H4 (cell line): ENCODE data around the gene AFM. TPM values are rescaled to one million over a fixed set of nuclear protein-coding genes. Genes with fewer than 3 reads are reported as not detected.
A peak's percentile ranks its signal among the peaks of the same experiment; 100 is the strongest.

Experiments used
- DNase-seq: peaks from one replicate; pipeline ENCODE4 v3.0.0-alpha.2; 2015; ENCODE audit warnings: low spot score
- total RNA-seq: library from RNA; depleted of rRNA; stranded (reverse); fragments of >200 nt; shearing (Covaris generic); gene quantifications from 2 replicates; pipeline ENCODE4 v1.2.3, GENCODE V29; 2014

The AFM gene
- total RNA-seq, 1 experiment from 2014 or later, result not detected

DNA sequence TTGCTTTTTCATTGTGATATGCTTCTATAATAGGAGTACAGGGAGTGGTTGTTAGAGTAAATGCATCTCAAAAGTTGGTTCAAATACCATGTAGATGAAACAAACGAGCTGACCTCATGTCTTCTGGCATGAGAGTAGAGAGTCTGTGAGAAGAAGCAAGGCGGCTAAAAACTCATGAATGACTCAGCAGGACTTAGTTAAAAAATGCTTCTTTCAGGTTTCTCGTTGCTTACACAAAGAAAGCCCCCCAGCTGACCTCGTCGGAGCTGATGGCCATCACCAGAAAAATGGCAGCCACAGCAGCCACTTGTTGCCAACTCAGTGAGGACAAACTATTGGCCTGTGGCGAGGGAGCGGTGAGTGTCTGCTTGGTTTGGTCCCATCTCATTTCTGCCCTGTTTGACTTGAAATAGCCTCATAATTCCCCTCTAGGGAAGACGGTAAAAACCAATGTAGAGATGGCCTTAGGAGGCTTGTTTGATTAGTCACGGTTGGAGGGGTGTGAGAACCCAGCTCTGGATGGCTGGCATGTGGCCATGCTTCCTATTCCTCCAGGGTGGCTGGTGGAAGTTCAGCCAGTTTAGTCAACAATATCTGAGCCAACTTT lies 31.0 kb upstream of the AFM start:
- DNase-seq, result peak; percentile 89

DNA sequence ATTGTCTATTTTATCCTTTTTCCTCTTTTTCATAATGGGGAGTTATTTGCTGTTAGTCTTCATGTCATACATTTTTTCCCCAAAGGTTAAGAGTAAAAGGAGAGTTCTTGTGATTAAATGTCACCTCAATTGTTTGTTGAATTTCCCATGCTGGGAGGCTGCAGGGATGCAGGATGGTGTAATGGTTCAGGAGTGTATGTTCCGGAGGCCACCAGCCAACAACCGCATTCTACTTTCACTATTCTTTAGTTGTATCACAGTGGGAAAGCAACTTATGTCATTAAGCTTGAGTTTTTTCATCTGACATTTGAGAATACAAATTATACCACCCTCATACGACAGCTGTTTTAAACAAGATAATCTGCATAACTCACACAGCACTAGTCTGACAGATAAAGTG lies 30.1 kb upstream of the AFM start:
- DNase-seq, result peak; percentile 91

DNA sequence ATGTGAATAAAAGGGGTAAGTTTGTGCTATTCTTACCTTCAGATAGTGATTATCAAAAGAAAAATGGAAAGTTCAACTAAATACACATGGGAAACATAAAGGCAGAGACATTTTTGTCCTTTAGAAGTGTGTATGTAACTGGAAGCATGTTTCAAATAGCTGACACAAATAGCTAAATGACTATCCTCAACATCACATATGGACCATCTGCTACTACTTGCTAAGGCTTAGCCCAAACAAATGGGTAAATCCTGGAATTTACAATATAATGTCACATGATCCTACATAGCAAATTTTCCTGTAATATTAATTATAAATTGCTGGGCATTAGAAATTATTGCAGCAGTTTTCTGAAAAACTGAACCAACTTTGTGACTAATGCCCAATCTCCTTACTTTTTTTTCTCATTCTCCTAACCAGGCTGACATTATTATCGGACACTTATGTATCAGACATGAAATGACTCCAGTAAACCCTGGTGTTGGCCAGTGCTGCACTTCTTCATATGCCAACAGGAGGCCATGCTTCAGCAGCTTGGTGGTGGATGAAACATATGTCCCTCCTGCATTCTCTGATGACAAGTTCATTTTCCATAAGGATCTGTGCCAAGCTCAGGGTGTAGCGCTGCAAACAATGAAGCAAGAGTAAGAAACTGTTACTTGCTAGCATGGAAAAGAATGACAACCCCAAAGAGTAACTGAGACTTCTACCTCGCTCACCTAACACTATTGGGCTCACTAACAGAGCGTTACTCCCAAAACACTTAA lies 29.4 kb upstream of the AFM start:
- DNase-seq, result no peak

DNA sequence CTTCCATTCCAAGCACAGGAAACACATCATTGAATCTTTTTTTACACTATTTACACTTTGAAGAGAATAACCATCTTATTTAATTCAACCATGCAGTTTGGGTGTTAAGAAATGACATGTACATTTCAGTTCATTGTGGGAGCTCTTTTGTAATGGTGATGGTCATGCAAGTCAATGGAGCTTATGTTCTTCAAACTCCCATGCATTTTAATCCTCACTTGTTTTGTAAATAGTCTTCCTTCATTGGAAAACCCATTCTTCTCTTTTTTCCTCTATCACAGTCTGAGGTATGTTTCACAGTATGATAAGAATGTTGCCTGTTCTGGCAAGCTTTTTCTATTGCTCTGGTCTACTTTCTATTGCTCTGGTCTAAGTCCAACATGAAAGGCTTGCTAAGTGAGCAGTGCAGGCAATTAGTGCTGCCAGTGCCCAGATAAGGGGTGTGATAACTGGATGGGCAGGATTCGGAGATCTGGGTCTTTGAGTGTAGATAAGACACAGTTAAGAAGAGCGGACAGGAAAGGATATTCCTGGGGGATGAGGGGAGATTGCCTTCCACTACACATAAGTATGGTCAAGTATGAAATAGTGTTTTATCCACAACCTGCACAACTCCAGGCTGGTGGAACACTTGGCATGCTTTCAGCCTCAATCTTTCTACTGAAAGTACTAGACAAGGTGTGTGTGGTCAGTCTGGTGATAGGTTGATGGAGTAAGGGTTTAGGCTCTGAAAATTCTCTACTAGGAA lies 28.4 kb upstream of the AFM start:
- no peak for DNase-seq

DNA sequence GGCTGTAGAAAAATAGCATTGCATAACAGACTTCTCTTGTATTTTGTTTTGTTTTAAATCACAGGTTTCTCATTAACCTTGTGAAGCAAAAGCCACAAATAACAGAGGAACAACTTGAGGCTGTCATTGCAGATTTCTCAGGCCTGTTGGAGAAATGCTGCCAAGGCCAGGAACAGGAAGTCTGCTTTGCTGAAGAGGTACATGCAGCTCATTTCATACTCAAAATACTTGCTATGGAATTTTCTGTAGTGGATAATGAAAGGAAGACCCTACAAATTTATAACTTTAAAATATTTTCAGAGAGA lies 27.9 kb upstream of the AFM start:
- DNase-seq, result no peak

DNA sequence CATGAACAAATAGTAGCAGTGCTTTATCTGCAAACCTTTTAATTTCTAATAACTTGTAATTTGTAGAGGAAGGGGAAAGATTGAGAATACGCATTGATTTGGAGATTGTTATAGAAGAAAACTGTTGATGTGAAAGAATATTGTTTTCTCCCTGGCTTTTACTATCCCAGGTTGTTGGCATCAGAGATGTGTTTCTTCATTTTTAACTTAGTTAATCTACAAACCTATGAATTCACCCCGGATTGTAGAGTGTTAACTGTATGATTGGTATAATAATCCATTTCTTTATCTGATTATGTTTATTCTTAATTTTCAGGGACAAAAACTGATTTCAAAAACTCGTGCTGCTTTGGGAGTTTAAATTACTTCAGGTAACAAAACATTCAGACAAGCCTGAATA lies 26.6 kb upstream of the AFM start:
- no peak for DNase-seq

DNA sequence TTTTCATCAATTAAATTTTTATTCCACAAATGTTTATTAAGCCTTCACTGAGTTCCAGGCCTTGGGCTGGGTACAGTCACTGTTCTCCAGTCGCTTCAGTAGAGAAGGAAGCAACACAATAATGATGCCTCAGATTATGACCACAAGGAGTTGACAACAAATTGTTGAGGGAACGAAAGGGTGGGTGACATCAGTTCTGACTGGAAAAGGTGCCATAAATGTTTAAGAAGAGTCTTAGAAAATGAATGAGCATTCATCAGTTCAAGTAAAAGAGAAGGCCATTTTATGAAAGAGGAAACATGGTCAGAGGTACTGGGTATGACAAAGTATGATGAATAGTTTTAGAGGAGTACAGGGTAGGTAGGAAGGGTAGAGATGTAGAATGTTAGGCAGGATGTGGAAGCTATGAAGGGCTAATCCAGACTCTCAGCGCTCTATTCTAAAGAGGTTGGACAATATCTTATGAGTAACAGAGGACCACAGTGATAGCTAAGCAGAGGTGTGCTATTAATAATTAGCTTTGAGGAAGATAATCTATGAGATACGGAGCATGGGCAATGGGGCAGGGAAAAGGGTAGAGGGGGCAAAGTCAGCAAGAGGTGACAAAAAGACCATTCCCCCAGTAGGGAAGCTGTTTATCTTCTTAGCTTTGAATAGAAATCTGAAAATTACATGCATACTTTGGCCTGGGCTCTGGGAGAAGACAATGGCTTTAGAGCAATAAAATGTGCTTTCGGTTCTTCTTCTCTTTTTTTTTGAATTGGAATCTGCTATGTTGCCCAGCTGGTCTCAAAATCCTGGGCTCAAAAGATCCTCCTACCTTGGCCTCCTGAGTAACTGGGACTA lies 25.1 kb upstream of the AFM start:
- DNase-seq, result no peak

DNA sequence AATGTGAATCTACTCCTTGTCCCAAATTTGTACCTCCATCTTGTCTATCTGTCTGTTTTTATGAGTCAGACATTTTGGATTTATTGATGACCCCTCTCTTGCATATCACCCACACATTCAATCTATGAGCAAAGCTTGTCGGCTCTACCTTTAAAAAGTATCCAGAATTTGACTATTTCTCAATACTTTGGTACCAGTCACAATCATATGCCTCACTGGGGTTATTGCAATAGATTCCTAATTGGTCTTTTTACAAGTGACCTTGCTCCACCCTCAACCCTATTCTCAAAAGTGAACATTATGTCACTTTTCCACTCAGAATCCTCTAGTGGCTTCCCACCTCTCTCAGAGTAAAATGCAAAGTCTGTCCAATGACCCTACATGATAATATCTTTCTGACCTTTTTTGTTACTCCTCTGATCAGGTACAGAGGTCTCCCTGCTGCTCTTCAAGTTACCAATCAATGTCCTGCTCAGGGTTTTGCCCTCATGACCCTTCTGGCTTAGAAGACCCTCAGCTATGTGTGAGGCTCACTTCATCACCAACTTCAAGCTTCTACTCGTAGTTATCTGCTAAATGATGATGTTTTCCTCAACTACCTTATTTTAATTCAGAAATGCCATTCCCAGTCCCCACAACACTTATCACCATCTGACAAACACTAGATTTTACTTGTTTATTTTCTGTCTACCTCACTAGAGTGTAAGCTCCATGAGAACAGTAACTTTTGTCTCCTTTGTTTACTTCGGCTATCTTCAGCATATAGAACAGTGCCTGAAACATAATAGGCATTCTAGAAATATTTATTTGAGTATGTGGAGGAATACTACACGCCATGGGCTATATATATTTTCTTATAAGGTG lies 23.1 kb upstream of the AFM start:
- no peak for DNase-seq

DNA sequence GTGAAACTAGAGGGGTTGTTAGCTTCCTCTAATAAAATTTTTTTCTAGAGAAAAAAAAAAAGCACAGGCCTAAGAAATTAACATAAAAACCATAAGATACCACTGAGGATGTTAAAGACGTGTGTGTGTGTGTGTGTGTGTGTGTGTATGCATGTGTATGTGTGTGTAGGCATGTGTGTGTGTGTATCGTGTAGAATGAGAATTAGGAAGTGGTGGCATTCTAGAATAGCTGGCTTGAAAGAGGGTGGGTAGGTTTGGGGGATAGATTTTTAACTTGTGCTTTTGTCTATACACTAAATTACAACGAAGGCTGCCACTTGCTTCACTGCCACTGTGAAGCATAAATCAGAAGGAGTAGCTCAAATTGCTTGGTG lies 22.5 kb upstream of the AFM start:
- no peak for DNase-seq

DNA sequence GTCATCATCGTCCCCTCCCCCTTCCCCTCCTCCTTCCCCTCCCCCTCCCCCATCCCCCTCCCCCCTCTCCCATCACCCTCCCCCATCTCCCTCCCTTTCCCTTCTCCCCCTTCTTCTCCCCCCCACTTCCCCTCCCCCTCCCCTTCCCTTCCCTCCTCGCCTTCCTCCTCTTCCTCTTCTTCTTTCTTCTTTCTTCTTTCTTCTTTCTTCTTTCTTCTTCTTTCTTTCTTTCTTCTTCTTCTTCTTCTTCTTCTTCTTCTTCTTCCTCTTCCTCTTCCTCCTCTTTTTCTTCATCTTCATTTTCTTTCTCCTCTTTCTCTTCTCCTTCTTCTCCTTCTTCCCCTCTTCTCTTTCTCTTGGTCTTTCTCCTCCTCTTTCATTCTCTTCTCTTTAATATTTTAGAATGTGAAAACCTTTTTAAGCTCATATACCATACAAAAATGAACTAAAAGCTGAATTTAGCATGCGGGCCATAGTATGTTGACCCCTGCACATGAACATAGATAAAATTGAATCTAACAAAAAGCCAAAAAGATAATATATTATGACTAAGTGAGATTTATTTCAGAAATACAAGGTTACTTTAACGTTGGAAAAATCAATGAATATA lies 20.5 kb upstream of the AFM start:
- no peak for DNase-seq

DNA sequence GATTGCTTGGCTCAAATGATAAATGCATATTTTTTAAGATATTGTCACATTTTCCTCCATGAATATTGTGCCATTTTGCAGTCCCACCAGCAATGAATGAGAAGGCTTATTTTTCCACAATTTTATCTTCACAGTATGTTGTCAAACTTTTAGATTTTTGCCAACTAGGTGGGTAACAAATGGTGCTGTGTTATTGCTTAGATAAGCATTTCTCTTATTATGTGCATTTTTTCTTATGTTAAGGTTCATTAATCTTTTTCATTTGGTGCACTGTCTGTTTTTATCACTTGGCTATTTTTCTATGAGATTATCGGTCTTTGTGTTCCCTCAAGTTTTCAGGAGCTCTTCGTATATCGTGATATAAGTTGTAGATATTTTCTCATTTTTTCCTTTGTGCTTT lies 13.4 kb upstream of the AFM start:
- DNase-seq, result no peak

DNA sequence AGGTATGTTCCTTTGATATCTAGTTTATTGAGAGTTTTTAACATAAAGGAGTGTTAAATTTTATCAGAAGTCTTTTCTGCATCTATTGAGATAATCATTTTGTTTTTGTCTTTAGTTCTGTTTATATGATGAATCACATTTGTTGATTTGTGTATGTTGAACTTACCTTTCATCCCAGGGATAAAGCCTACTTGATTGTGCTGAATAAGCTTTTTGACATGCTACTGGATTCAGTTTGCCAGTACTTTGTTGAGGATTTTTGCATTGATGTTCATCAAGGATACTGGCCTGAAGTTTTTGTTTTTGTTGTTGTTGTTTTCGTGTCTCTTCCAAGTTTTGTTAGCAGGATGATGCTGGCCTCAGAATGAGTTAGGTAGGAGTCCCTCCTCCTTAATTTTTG lies 10.8 kb upstream of the AFM start:
- no peak for DNase-seq

DNA sequence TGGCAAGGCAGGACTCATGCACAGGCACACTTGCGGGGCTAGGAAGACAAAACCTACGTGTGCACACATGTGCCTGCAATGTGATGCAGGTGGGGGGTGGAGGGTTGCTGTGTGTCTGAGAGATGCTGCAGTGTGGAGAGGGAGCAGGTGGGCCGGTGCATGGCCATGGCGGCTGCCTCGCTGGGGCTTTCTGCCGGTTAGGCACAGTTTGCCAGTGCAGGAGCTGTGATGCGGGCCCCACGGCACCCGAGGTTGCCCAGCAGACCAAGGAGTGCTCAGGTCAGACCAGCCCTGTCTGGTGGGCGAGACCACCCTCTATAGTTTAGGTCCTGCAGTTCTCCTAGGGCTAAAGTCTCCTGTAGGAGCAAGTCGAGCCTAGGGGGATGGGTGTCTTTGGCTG lies 4.4 kb upstream of the AFM start:
- DNase-seq, result no peak

DNA sequence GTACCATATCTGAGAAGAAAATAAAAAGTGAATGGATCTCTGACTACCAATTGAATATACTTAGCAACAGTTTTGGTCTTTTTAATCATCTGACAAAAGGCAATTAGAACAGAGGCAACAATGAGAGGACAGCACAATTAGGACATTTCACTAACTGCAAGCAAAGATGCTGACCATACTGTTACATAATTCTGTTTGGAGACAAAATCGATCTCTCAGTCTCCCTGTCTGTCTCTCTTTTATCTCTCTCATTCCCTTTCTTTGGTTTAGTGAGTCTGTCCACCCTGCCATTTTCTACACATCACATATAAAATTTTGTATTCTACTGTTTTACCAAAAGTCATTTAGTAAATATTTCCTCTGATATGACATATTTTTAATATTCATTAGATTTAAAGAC lies 2.2 kb upstream of the AFM start:
- no peak for DNase-seq

DNA sequence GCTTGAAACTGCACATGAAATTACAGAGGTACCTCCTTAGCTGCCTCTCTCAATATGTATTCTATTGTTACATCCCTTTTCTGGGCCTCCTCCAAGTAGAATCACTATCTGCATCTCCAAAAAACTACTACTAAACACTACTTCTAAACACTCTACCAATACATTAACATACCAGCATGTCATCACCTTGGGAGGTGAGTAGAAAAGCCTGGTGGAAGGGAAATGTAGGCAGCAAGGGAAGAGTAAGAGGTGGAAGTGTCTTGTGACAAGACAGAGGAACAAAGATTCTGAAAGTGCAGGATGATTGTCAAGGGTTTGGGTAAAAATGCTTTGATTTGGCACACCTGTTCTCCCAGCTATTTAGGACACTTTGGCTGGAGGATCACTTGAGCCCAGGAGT lies 3.5 kb downstream of the AFM start:
- DNase-seq, result no peak

DNA sequence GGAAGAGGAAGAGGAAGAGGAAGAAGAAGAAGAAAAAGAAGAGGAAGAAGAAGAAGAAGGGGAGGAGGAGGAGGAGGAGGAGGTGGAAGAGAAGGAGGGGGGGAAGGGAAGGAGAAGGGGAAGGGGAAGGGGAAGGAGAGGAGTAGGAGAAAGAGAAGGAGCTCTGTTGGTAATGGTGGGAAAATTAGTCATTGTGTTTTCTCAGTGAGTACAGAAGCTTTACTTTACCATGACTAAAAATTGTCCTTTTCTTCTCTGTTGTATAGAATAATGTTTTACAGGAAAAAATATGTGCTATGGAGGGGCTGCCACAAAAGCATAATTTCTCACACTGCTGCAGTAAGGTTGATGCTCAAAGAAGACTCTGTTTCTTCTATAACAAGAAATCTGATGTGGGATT lies 4.1 kb downstream of the AFM start:
- DNase-seq, result no peak

DNA sequence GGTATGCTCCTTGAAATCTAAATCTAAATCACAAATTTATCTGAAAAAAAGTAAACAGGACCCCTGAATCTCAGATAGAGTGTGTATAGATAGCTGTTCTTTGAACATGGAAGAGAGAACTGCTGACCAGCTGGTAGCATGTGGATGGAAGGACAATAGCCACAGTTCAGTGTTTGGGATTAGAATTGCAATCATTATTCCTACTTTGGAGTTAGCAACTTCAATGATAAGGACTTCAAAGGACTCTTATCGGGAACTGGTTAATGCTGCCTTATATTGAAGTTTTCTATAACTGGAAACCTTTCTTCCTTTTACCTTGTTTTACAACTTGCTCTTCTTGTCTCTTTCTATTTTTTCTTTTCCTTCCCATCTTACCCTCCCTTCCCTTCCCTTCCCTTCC lies 5.0 kb downstream of the AFM start:
- DNase-seq, result no peak

DNA sequence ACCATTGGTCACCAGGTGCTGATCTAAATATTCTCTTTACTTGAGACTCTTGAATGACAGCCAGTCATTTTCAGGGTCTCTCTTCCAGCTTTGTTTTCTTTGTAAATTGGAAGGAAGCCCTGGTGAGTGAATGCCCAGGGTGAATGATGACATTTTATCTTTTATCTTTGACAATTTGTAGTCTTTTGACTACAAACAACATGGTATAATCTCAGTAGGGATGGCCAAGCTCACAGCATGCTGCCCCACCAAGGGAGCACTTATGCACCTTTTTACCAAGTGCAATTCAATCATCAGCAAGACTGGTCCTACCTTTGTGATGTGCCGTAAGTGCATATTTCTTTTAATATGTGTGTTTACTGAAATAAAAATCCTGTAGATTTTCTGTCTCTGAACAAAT lies 5.7 kb downstream of the AFM start:
- no peak for DNase-seq

DNA sequence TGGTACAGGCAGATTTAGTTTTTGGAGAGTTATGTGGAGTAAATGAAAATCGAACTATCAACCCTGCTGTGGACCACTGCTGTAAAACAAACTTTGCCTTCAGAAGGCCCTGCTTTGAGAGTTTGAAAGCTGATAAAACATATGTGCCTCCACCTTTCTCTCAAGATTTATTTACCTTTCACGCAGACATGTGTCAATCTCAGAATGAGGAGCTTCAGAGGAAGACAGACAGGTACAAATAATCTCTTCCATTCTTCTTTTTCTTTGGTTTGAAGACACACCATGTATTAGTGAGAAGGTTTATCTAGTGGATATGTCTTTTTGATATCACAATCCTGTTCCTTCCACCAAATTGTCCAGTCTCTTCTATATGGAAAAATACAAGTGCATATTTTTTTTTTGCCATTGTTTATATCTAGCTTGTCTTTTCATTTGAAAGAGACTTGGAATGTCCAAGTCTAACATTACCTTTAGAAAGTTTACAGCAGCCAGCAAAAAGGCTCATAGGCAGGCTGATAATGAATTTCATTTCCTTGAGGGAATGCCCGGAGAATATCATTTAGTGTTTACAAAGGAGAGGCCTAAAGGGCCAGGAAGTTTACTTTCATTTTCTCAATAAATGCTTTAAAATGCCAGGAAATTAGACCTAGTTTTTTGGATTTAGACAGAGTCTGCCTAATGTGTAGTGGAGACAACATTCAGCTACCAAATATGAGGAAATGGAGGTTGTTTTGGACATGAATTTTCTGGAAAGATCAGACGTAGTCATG lies 18.6 kb downstream of the AFM start:
- peak; percentile 18 for DNase-seq

DNA sequence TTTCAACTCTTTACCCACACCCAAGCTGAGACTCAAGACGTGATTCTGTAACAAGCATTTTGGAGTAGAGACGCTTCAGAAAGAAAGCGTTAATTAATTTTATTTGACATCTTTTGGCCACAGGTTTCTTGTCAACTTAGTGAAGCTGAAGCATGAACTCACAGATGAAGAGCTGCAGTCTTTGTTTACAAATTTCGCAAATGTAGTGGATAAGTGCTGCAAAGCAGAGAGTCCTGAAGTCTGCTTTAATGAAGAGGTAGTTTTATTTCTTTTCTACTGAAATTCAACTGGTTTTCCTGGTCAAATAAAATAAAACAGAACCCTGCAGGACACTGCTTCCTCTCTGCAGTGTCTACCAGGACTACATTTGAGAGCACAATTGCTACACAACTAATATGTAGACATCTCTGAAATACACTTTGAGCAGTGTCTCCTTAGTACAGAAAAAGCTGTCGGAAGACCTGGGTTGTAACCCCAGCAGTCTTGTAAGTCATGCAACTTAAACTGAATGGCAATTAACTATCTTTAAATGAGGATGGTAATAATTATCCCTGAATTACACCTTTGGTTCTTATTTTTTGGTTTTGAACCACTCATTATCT lies 20.2 kb downstream of the AFM start:
- DNase-seq, result no peak
